ENCODE data around the gene RALB.
"Not testable (repeated sequence)": the region's sequence is repeated elsewhere in the genome, so short reads cannot be mapped to it uniquely, and the experiment has no call there.

The RALB gene

DNA sequence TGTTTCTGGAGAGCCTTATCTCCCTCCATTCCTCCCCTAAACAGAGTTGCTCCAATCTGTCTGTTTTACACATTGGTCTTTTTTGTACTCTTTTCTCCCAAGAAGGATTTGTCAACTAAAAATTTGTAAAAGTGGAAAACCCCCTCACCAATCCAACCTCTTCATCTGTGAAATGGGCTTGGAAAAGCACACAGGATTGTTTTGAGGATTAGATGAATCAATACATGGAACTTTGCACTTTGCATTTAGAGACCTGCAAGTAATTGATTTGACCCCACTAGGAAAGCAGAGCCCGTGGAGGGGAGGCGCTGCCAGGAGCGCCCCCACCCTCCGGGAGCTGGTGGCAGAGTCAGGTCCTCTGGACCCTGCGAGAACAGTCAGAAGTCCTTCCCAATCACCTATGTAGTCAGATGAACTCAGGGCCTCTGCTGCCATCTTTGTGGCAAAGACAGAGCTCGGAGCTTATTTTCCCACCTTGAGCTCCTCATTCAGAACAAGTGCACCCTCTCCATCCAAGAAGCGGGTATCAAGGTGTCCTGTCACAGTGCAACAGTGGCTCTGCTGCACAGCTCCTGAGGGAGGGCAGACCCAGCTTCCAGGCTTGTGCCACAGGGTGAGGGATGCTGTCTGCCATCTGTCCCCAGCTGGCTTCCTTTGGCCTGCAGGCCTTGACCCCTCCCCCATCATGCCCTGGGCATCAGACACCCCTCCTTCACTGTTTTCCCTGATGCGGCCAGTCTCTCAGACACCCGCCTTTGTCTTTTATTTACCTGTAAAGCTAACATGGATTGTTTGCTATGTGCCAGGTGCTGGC, 27.7 kb upstream of the RALB start:
- DNase-seq (ENCODE audit: low read depth in 2 of 2) = no peak

DNA sequence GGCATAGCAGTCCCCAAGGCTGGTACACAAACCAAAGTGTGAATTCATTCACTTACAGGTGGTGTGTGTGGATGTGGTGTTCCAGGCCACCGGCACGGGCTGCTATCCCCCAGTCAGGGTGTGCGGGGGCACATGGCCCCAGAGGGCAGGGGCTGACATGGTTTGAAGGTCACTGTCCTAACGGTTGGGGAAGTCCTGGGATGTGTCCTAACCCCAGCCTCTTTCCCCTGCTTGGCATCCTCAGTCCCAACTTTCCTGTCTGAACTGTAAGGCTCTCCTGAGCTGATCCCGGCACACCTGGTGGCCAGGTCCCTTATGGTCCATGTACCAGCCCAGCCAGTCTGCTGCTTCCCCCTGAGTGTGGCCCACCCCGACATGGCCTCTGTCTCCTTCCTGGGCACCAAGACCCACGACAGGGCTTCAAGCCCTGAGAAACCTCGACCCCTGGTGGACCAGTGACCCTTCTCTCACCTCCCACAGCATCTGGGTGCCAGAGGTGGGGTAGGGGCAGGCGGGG, 27.0 kb upstream of the RALB start:
- no peak for DNase-seq (ENCODE audit: low read depth in 2 of 2)

DNA sequence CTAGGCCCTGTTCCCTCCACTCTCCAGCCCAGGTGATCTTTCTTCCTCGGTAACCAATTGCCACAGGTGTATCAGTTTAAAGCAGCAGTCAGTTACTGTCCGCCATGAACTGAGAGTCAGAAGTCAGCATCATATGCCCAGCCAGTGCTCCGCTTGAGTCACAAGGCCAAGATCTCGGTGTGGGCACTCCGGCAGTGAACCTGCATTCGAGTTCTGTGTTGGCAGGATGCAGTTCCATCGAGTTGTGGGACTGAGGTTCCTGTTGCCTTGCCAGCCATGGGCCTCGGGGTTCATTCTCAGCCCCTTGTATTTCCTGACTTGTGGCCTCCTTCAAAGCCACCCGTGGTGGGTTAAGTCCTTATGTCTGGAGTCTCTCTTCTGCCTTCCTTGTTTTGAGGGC, 26.3 kb upstream of the RALB start:
- DNase-seq (ENCODE audit: low read depth in 2 of 2) = no peak

DNA sequence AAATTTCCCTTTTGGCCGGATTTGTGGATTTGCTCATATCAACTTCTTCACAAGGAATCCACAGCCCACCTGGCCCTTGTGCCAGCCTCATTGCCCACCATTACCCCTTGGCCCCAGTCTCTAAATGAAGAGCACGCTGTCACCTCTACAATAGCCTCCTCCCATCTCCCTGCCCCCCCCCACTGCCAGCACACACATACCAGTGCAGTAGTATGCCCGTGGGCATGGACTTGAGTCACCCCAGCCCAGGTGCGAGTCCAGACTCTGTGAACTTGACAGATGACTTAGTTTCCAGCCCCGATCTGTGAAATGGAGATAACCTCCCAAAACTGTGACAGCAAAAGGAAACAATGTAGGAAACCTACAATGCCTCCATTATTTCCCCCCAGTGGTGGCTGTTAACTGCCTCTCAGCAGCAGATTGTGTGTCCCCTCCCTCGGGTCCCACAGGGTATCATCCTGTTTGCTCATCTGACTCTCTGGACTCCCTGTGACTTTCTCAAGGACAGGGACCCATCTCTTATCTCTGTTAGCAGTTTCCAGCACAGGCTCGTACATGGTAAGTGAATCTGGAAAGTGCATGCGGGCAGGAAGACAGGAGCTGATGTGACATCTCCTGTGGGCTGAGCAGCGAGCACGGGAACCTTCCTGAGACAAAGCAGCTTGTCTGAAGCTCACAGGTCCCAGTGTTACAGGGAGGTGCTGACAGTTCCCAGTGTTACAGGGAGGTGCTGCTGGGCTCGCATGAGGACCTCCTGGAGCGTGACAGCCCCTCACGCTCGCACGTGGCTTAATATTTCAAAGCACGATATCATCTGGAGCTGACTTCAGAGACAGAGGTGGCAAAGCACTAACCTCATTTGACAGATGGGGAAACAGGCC, 25.3 kb upstream of the RALB start:
- no peak for DNase-seq (ENCODE audit: low read depth in 2 of 2)

DNA sequence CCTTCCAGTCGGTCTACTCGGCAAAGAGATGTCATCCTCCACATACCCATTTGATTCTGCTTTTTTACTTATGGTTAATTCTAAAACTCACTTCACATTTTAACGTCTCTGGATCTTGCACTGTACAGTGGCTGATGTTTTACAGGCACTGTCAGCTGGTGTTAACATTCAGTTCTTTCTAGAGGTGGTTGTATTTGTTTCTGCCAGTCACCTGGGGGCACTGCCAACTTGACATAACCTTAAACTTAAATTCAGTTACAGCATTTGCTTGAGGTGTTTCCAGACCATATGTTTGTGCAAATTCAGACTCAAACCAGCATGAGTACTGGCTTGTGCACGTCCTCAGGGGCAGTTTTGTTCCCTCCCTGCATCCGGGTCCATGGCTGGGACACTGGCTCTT, 24.1 kb upstream of the RALB start:
- DNase-seq (ENCODE audit: low read depth in 2 of 2) = no peak

DNA sequence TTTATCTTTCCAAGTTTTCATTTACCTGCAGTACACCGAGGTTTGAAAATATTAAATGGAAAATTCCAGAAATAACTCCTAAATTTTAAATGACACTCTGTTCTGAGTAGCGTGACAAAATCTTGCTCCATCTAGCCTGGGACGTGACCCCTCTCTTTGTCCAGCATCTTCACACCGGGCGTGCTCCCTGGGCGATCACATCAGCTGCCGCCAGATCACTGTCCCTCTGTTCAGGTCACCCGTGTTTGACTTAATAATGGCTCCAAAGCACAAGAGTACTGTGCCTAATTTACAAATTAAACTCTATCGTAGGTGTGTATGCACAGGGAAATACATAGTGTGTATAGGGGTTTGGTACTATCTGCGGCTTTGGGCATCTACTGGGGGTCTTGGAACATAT, 23.3 kb upstream of the RALB start:
- no peak for DNase-seq (ENCODE audit: low read depth in 2 of 2)

DNA sequence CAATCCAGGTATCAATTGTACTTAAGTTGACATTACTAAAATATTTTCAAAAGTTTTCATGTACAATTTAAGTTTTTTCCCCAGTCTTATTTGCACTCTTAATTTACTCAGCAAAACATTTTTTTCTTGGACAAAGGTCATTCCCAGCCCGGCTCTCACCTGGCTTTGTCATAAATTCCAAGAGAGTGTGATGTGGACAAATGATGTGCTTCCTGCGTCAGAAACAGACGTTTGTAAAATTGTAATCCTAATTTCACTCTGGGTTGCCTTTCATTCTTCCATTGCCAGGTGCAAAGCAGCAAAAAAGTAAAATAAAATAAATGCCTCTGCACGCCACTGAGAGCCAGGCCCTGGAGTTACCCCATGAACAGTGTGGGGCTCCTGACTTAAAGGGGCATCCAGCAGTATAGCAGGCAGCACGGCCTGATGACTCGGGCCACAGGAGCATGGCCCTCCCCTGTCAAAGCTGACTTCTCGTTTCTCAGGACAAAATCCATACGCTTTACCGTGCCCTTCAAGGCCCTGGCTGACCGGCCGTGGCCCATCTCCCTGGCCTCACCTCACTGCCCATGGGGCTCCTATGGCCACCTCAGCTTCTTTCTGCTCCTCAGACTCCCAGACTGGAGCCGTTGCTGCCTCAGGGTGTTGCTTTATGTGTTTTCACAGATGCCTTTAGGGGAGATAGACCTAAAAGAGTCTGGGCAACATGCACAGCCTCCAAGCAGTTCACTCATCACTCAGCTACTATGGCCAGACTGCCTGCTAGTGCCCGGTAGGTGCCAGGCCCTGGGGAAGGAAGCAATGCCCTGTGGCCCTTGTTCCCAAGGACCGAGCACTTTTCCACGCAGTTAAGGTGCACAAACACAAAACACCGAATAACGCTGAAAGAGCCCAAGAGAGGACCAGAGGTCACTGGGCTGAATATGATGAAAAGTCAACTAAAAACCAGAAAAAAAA, 21.9 kb upstream of the RALB start:
- no peak for DNase-seq (ENCODE audit: low read depth in 2 of 2)

DNA sequence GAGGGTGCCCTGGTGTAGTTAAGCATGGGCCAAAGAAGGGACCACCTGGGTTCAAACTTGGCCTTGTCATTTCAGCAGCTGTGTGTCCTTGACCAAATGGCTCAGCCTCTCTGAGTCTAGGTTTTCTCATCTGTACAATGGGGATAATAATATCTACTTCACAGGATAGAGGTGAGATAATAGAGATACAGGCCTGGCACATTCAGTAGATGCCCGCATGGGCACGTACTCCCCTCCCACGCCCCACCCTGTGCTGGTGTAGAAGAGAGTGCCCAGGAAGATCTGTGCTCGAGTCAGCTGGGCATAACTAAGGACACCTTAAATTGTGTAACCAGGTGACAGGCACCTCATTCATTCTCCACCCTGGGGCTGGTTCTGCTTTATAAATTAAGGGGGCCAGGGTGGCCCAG, 21.1 kb upstream of the RALB start:
- peak in 1 of 2 donors; percentile 42 for DNase-seq (ENCODE audit: low read depth in 2 of 2)

DNA sequence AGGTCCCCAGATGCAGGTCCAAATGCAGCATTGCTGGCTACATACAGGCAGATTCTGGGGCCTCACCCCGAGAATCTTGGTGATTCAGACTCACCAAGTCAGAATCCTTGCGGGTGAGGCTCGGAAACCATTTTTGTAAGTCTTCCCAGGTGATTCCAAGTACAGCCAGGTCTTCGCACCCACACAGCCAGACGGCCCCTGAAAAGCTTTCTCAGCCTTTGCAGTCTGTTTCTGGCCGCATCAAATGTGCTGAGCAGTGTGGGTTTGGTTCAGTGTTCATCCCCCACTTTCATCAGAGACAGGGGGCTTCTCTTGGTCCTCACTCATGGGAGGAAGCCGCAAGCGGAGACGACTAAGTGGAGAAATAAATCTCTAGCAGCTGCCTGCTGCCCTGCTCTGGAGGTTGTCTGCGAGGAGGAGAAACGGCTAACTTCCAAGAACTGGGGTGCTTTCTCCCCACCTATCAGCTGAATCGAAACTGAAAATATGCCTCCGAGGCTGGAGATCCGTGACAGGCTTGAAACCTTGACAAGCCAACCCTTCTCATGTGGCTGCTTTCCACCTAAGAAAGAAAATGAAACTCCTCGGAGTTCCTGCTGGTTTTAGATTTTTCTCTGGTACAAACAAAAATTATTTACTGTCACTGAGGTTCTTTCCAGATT, 20.5 kb upstream of the RALB start:
- peak; percentile 66 to 70 for DNase-seq (ENCODE audit: low read depth in 2 of 2)

DNA sequence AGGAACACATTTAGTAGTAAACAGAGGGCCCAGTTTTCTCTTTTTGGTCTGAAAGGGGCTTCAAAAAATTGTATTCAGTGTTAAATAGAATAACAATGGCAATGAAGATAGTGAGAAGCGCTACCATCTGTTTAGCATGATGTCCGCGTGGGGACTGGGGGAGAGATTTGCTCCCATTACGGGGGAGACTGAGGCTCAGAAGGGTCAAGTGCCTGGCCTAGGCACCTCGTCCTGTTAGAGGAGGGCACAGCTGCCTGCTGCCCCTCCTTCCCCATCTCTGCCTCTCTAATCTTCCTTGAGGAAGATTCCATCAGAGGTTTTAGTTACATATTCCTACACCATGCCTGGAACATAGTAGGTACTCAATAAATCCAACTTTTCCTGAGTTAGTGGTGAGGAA, 19.4 kb upstream of the RALB start:
- DNase-seq (ENCODE audit: low read depth in 2 of 2) = no peak

DNA sequence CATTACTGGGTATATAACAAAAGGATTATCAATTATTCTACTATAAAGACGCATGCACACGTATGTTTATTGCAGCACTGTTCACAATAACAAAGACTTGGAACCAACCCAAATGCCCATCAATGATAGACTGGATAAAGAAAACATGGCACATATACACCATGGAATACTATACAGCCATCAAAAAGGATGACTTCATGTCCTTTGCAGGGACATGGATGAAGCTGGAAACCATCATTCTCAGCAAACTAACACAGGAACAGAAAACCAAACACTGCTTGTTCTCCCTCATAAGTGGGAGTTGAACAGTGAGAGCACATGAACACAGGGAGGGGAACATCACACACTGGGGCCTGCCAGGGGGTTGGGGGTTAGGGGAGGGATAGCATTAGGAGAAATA, 17.5 kb upstream of the RALB start:
- not testable (repeated sequence) for DNase-seq (ENCODE audit: low read depth in 2 of 2)

DNA sequence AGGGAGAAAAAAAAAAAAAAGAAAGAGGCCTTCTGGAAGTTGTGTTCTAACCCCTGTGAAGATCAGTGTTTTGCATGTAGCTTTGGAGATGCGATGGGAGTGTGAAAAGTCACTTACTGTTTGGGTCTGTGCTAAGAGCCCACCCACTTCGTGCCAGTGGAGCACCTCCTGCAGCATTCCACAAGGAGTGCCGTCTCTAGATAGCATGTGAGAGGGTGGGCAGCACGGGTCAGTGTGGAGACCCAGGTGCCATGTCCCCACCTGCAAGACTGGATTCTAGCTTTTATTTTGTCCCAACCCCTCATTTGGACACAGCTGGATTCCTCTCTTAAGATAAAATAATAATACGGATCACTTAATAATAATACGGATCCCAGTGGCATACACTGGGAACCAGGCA, 17.0 kb upstream of the RALB start:
- DNase-seq (ENCODE audit: low read depth in 2 of 2) = no peak

DNA sequence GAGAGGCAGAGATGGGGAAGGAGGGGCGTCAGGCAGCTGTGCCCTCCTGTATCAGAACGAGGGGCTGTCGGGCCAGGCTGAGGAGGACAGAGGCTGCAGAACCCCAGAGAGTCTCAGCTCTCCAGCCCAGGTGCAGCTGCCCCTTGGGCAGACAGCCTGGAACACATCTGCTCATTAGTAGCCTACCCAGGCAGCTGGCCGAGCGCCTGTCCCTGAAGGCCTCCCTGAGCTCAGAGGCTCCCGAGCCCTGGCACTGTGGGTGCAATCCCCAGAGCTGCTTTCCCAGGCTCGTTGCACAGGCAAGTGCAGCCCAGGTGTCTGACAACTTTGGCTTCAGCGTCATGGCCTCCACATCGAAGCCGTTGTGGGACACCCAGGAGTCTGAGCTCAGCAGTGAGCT, 16.3 kb upstream of the RALB start:
- DNase-seq (ENCODE audit: low read depth in 2 of 2) = no peak

DNA sequence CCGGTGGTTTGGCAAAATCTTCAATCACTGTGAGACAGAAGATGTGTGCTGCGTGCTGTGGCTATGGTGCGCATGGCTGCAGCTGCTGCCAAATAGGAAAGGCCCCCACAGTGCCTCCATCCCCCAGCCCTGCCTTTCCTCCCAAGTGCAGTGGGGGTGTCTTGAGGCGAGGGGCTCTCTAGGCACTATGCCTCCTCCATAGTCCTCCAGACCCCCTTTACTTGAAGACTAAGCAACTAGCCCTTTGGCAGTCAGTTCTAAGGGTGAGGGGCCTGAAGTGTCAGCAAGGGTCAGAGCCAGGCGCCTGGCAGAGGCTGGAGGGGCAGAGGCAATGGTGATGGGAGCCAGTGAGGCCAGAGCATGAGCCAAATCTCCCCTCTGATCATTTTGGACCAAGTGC, 15.9 kb upstream of the RALB start:
- no peak for DNase-seq (ENCODE audit: low read depth in 2 of 2)

DNA sequence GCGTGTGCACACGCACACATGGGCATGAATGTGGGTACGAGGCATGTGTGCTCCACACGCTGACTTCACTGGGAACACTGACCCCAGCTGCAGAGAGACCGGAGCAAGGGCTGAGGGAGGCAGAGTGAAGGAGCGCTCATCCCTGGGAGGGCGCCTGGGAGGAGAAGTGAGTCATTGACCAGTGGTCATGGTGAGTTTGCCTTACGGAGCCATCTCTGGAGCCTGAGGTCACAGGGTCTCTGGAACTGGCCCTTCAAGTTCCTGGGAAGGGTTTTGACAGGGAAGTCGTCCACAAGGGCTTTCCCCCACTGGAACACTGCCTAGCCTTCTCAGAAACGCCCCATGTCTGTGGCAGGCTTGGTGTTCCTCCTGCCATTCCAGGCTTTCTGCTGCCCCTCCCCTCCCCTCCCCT, 15.2 kb upstream of the RALB start:
- DNase-seq (ENCODE audit: low read depth in 2 of 2) = no peak

DNA sequence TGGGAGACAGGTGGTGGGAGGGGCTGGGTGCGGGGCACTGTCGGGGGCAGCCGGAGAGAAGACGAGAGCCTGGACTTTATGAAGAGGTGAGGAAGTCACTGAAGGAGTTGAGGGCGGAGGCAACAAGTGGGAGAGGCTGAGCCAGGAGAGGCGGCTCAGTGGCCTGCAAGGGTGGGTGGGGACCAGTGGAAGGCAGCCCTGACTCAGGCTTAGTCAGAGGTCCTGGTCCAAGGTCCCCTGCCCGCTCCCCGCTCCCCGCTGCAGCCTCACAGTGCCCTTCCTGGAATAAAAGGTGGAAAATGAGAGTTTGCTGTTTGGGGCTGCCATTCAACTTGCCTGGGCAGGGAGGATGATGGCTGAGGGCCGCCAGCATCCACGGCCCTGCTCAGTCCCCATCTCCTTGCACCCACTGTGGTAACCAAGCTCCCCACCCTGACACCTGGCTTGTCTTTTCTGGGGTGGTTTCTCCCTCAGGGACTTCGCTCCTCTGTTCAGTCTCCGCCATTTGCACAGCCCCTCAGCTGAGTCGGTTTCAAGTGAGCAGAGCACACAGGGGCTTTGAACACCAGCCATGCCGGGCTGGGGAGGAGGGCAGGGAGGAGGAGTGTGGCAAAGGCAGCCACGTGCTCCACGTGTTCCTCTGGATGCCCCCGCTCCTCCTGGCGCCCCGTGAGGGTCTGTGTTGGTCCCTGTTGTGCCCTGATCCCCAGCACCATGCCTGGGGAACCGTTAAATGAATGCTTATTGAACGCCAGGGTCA, 13.7 kb upstream of the RALB start:
- DNase-seq (ENCODE audit: low read depth in 2 of 2) = no peak

DNA sequence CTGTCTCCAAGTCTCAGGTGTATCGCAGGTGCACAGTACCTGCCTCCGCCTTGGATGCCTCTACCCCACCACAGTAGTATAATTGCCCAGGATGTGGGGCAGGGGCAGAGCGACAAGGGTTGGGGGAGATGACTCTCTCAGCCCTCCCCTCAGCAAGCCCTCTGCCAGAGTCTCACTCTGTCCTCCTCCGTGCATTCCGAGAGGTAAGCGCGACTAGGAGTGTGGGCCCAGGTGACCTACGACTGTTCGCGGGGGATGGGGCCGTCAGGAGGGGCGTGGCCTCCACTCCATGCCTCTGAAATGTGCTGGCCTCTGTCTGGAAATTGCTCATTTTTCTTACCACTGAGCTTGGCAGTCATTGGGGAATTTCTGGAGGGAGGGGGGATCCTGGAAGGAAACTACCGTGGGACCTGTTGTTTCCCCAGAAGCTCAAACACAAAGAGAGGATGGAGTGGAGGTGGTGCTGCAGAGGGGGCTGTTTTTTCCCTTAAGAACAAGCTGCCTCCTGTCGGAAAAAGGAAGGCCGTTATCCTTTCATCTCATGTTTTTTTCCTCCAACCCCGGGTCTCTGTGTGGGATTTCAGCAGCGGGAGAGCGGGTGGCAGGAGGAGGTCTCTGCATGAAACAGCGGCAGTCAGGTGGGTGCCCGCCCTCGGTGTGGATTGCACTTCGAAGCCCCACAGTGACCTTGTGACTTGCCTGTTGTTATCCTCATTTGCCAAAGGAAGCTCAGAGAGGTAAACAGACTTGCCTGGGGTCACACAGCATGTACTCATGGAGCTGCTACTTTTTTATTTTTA, 13.0 kb upstream of the RALB start:
- DNase-seq (ENCODE audit: low read depth in 2 of 2) = no peak

DNA sequence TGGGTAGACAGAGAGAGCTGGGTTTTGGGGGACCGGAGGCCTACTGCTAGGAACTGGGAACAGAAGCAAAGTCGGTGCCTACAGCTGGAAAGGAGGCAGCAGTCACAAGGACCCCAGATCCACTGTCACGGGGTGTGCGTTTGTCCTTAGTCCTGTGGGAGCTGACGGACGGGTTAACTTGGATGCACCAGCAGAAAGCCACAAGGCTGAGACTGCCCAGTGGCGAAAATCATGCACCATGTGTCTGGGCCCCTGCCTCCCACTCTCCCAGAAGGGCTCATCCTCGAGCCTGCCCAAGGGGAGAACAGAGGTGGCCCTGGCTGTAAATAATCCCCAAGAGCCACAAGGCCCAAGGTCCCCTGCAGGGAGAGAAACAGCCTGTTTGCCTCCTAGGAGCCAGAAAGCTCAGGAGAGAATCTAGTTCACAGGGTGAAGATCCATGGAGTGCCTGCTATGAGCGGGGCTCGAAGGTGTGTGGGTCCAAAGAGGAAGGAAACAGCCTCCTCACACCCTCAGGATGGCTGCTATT, 11.7 kb upstream of the RALB start:
- no peak for DNase-seq (ENCODE audit: low read depth in 2 of 2)

DNA sequence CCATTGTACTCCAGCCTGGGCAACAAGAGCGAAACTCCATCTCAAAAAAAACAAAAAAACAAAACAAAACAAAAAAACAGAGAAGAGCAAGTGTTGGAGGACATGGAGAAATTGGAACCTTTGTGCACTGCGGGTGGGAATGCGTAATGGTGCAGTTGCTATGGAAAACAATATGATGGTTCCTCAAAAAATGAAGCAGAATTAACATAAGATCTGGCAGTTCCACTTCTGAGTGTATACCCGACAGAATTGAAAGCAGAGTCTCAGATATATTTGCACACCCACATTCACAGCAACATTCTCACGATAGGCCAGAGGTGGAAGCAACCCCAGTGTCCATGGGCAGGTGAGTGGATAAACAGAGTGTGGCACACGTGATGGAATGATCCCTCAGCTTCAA, 11.0 kb upstream of the RALB start:
- no peak for DNase-seq (ENCODE audit: low read depth in 2 of 2)

All from stimulated activated CD4-positive, alpha-beta T cell treated with anti-CD3 and anti-CD28 coated beads, Interleukin-15, amount 100 ng/mL, for 48 hours (primary cell).